Endometrial microvascular endothelial cells (primary cell): ENCODE results near the gene WDR93. TPM values are rescaled to one million over a fixed set of nuclear protein-coding genes. Genes with fewer than 3 reads are reported as not detected.
"Not testable (repeated sequence)": the region's sequence is repeated elsewhere in the genome, so short reads cannot be mapped to it uniquely, and the experiment has no call there.

Experiments
- in situ Hi-C: cut with HindIII; loops from 2 replicates; pipeline ENCODE4 v1.10.0; 2017; ENCODE audit warnings: low sequenced_read_pairs, low pct_unique_long_range_greater_than_20kb; ENCODE audit errors: inconsistent ontology term
- total RNA-seq: library from RNA; depleted of rRNA; stranded (reverse); fragments of >200 nt; gene quantifications from one replicate; pipeline ENCODE4 v1.2.3, GENCODE V29; 2015; ENCODE audit errors: inconsistent ontology term

Gene WDR93
- total RNA-seq, 1 donor from 2014 or later = 0.19 TPM

GRCh38 chr15:89780601-89781000 lies 90.0 kb downstream of the WDR93 start:
- in situ Hi-C loops = no loop called here

- in situ Hi-C loops = no loop called here
Measured at GRCh38 chr15:89781055-89781454, 90.4 kb downstream of the WDR93 start.

DNA sequence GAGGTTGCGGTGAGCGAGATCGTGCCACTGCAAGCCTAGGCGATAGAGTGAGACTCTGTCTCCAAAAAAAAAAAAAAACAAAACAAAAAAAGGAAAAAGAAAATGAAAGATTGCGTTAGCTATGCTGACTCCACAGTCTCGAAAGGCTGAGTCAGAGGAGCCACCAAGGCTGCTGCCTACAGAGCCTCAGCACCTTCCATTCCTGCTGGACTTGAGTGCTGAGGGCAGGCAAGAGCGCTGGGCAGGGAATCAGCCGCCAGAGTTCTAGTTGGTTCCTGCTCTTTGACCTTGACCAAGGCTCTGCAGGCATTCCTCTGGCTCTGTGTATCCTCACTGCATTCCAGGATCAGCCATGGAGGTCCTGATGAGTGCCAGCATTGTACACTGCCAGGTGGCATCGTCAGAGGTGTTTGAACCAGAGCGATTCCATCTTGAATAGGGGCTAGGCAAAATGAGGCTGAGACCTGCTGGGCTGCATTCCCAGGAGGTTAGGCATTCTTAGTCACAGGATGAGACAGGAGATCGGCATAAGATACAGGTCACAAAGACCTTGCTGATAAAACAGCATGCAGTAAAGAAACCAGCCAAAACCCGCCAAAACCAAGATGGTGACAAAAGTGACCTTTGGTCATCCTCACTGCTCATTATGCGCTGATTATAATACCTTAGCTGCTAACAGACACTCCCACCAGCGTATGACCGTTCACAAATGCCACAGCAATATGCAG lies 91.4 kb downstream of the WDR93 start:
- in situ Hi-C loops = no loop called here

- in situ Hi-C loops = not testable (repeated sequence)
Measured at GRCh38 chr15:89782619-89782950, 92.0 kb downstream of the WDR93 start.

GRCh38 chr15:89783111-89783860 lies 92.7 kb downstream of the WDR93 start:
- in situ Hi-C loops = no loop called here

GRCh38 chr15:89783861-89784685 lies 93.5 kb downstream of the WDR93 start:
- in situ Hi-C loops = no loop called here

DNA sequence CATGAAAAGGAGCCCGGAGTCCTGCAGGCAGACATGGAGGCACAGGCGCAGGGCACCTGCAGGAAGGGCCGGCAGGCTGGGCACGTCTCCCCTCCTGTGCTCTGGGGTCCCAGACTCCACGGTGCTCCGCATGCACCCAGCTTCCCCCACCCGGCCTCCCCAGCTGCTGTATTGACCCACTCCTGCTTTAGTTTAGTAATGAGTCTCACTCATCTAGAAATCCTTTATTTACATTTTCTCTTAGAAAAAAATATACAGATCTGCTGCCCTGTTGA lies 94.0 kb downstream of the WDR93 start:
- in situ Hi-C loops = no loop called here

- in situ Hi-C loops = no loop called here
Measured at GRCh38 chr15:89785064-89785773, 94.6 kb downstream of the WDR93 start.

DNA sequence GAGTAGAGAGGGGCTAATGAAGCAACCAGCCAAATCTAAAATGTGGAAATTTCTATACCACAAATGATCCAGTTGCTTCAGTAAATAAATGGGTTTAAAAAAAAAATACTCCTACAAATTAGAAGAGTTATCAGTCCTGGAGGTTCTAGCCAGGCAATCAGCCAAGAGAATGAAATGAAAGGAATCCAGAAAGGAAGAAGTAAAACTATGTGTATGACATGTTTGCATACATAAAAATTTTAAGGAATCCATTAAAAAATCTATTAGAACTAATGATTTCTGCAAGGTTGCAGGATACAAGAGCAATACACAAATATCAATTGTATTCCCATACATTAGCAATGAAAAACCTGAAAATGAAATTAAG lies 95.1 kb downstream of the WDR93 start:
- in situ Hi-C loops = no loop called here

GRCh38 chr15:89787944-89788343 lies 97.3 kb downstream of the WDR93 start:
- in situ Hi-C loops = no loop called here

- in situ Hi-C loops = not testable (repeated sequence)
Measured at GRCh38 chr15:89788585-89788984, 98.0 kb downstream of the WDR93 start.

GRCh38 chr15:89790206-89790605 lies 99.6 kb downstream of the WDR93 start:
- in situ Hi-C loops = no loop called here

GRCh38 chr15:89790661-89791060 lies 100.0 kb downstream of the WDR93 start:
- in situ Hi-C loops = no loop called here

DNA sequence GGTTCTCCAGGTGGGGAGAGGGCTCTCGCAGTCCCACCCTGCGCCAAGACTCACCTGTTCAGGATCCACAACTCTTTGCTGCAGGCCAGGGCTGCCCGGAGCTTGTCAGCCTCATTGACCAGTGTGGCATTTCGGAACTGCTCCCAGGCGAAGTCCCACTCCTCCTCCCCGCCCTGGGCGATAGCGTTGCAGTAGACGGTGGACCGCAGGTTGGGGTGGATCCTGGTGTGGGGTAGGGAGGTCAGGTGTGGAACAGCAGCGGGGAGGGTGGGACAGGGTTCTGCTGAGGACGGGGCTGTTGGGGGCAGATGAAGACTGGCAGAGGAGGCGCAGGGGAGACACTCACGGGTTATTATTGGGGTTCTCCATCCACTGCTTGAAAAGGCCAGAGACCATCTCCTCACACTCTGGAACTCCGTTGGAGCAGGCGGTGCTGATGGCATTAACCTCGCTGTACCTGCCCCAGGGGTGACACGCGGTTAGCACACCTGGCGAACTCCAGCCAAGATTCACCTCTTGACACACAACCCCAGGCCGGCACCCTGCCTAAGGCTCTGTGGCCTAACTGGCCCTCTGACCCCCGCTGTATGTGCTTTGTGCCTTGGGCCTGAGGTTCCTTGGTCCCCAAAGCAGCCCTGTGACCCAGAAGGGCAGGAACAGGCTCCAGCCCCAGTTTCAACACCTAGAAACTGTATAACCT lies 101.6 kb downstream of the WDR93 start:
- in situ Hi-C loops = no loop called here

Other genes starting within 250 kb of the WDR93 start
- not detected for gene RHCG, start 194.2 kb upstream of the WDR93 start, total RNA-seq
- gene TICRR, start 115.3 kb upstream of the WDR93 start, total RNA-seq = 6.9 TPM
- gene KIF7, start 35.3 kb upstream of the WDR93 start, total RNA-seq = 5.9 TPM
- 0.19 TPM for gene PLIN1, start 11.4 kb upstream of the WDR93 start, total RNA-seq
- gene PEX11A, start 57 bp upstream of the WDR93 start, total RNA-seq = 4.8 TPM
- 0.46 TPM for gene MESP1, start 60.4 kb downstream of the WDR93 start, total RNA-seq
- gene MESP2, start 85.5 kb downstream of the WDR93 start, total RNA-seq = not detected
- gene ANPEP, start 124.0 kb downstream of the WDR93 start, total RNA-seq = 134 TPM
- gene AP3S2, start 203.2 kb downstream of the WDR93 start, total RNA-seq = 52.5 TPM
- 12.5 TPM for gene ARPIN, start 222.1 kb downstream of the WDR93 start, total RNA-seq